GM12878 (cell line): ENCODE measurements around the gene CLDN6. TPM values are rescaled to one million over a fixed set of nuclear protein-coding genes. Genes with fewer than 3 reads are reported as not detected.
A peak's percentile ranks its signal among the peaks of the same experiment; 100 is the strongest.

Experiments used
- ATF3 ChIP-seq: IDR thresholded peaks from 2 replicates; pipeline ENCODE4 v1.6.1; 2011; ENCODE audit warnings: low read depth, mild to moderate bottlenecking, low read length, moderate library complexity, borderline replicate concordance; ENCODE audit errors: extremely low read depth
- ATF7 ChIP-seq: fragments of 450-650 bp; IDR thresholded peaks from 2 replicates; pipeline ENCODE4 v1.6.1; 2016; ENCODE audit warnings: low read depth, mild to moderate bottlenecking
- BRCA1 ChIP-seq: IDR thresholded peaks from 2 replicates; pipeline ENCODE4 v1.6.1; 2011; ENCODE audit warnings: low read depth, low read length, improper control_type of control experiment
- CREM ChIP-seq: IDR thresholded peaks from 2 replicates; pipeline ENCODE4 v1.6.1; 2014; ENCODE audit warnings: antibody characterized with exemption, low read depth
- EGR1 ChIP-seq, 2 experiments: IDR thresholded peaks; 1 replicate in 1 of 2; 2 replicates in 1 of 2; pipeline ENCODE4 v1.6.1; 2011 to 2012; ENCODE audit warnings: low read depth in 2 of 2, low read length in 2 of 2, borderline replicate concordance in 1 of 2, mild to moderate bottlenecking in 1 of 2, moderate library complexity in 1 of 2
- EZH2 ChIP-seq: IDR thresholded peaks from 2 replicates; pipeline ENCODE4 v1.6.1; 2012; ENCODE audit warnings: low read depth, mild to moderate bottlenecking, control low read depth, inconsistent platforms, low read length, borderline replicate concordance; ENCODE audit not compliant: control insufficient read depth
- HDAC2 ChIP-seq: fragments of 200-600 bp; sonication (generic); IDR thresholded peaks from 2 replicates; pipeline ENCODE4 v1.6.1; 2017
- IKZF1 ChIP-seq: fragments of 450-650 bp; conservative IDR thresholded peaks from 2 replicates; pipeline ENCODE4 v1.6.1; 2017; ENCODE audit warnings: antibody characterized with exemption, mild to moderate bottlenecking
- JUNB ChIP-seq: IDR thresholded peaks from 2 replicates; pipeline ENCODE4 v1.6.1; 2016; ENCODE audit warnings: antibody characterized with exemption, mild to moderate bottlenecking
- NBN ChIP-seq: fragments of 450-650 bp; IDR thresholded peaks from 2 replicates; pipeline ENCODE4 v1.6.1; 2016
- NFIC ChIP-seq: IDR thresholded peaks from 2 replicates; pipeline ENCODE4 v1.6.1; 2012; ENCODE audit warnings: low read depth, mild to moderate bottlenecking, inconsistent platforms, low read length, moderate library complexity
- POLR2A ChIP-seq: IDR thresholded peaks from 2 replicates; pipeline ENCODE4 v1.6.1; 2011; ENCODE audit warnings: low read depth, mild to moderate bottlenecking, low read length
- POLR2AphosphoS5 ChIP-seq: IDR thresholded peaks from 2 replicates; pipeline ENCODE4 v1.6.1; 2011; ENCODE audit warnings: mild to moderate bottlenecking, low read length, inconsistent platforms
- PRDM15 ChIP-seq: fragments of 450-650 bp; formaldehyde crosslinking; IDR thresholded peaks from 2 replicates; pipeline ENCODE4 v1.4.0; 2020; ENCODE audit warnings: mild to moderate bottlenecking, moderate library complexity
- RBBP5 ChIP-seq: fragments of 200-600 bp; sonication (generic); conservative IDR thresholded peaks from 2 replicates; pipeline ENCODE4 v1.6.1; 2016
- RCOR1 ChIP-seq: conservative IDR thresholded peaks from 2 replicates; pipeline ENCODE4 v1.6.1; 2012; ENCODE audit warnings: low read depth, low read length, improper control_type of control experiment
- RELA ChIP-seq: fragments of 450-650 bp; IDR thresholded peaks from 2 replicates; pipeline ENCODE4 v1.8.0; 2014; ENCODE audit warnings: borderline replicate concordance; ENCODE audit not compliant: partially characterized antibody
- RUNX3 ChIP-seq: IDR thresholded peaks from 2 replicates; pipeline ENCODE4 v1.6.1; 2012; ENCODE audit warnings: low read length, inconsistent platforms
- SIX5 ChIP-seq: IDR thresholded peaks from 2 replicates; pipeline ENCODE4 v1.6.1; 2011; ENCODE audit warnings: mild to moderate bottlenecking, low read depth, low read length, moderate library complexity; ENCODE audit not compliant: severe bottlenecking
- SMAD5 ChIP-seq: IDR thresholded peaks from 2 replicates; pipeline ENCODE4 v1.6.1; 2016; ENCODE audit warnings: antibody characterized with exemption, low read depth
- SMARCA5 ChIP-seq: fragments of 450-650 bp; IDR thresholded peaks from 2 replicates; pipeline ENCODE4 v1.6.1; 2017; ENCODE audit warnings: mild to moderate bottlenecking
- SPI1 ChIP-seq: IDR thresholded peaks from 2 replicates; pipeline ENCODE4 v1.6.1; 2011; ENCODE audit warnings: low read depth, mild to moderate bottlenecking, low read length, moderate library complexity, borderline replicate concordance; ENCODE audit not compliant: insufficient read depth
- SRF ChIP-seq, 2 experiments: IDR thresholded peaks; 2 replicates each; pipeline ENCODE4 v1.6.1; 2011; ENCODE audit warnings: low read depth in 2 of 2, low read length in 2 of 2, mild to moderate bottlenecking in 1 of 2, moderate library complexity in 1 of 2
- STAT1 ChIP-seq: fragments of 450-650 bp; conservative IDR thresholded peaks from 2 replicates; pipeline ENCODE4 v1.6.1; 2014; ENCODE audit warnings: antibody characterized with exemption, mild to moderate bottlenecking
- SUZ12 ChIP-seq: fragments of 200-600 bp; sonication (generic); IDR thresholded peaks from one replicate; pipeline ENCODE4 v1.6.1; 2018; ENCODE audit warnings: antibody characterized with exemption, mild to moderate bottlenecking; ENCODE audit not compliant: unreplicated experiment
- YY1 ChIP-seq: IDR thresholded peaks from 2 replicates; pipeline ENCODE4 v1.6.1; 2011; ENCODE audit warnings: low read depth, mild to moderate bottlenecking, low read length
- ZBED1 ChIP-seq: IDR thresholded peaks from 2 replicates; pipeline ENCODE4 v1.6.1; 2016; ENCODE audit warnings: borderline replicate concordance
- ZNF24 ChIP-seq: fragments of 450-650 bp; IDR thresholded peaks from 2 replicates; pipeline ENCODE4 v1.6.1; 2017; ENCODE audit warnings: antibody characterized with exemption, mild to moderate bottlenecking
- polyA plus RNA-seq, 11 experiments: library from polyadenylated mRNA; depleted of rRNA in 4 of 11; unstranded in 6 of 11; stranded (reverse) in 5 of 11; fragments of >200 nt; fragmentation: Nextera tagmentation in 4 of 11; fragmentation: Illumina TruSeq in 1 of 11; extraction: Ambion mirVana in 4 of 11; extraction: Trizol in 1 of 11; gene quantifications; 1 replicate in 1 of 11; 2 replicates in 10 of 11; pipeline versions ENCODE4 v1.2.1 to v1.2.3, GENCODE V29; 2011 to 2016; ENCODE audit warnings: inconsistent platforms in 2 of 11, missing spikeins in 2 of 11, low read depth in 1 of 11
- total RNA-seq, 4 experiments: library from RNA; depleted of rRNA in 3 of 4; stranded (reverse); fragments of >200 nt in 3 of 4; fragmentation: Illumina TruSeq in 1 of 4; extraction: Trizol in 1 of 4; gene quantifications; 2 replicates each; pipeline versions ENCODE4 v1.2.1 to v1.2.3, GENCODE V29; 2013 to 2021

CLDN6 gene
- total and polyA plus RNA-seq, 10 of the 15 experiments (the other 5 are each of a cell fraction or from before 2014, with no cell fraction given) = 0.15 to 0.26 (median 0.23) TPM; not detected in 7

- TF ChIP-seq SUZ12 (no peak), SRF (IDR thresholded peaks at IDR 0.05; ENCODE audit: low read depth in 2 of 2, low read length in 2 of 2) (no peak), ZNF24 (no peak), NFIC (no peak), STAT1 (no peak), EZH2 (no peak), EGR1 (IDR thresholded peaks at IDR 0.05; ENCODE audit: borderline replicate concordance in 1 of 2, low read depth in 2 of 2, low read length in 2 of 2) (peak; percentile 80 to 97), SMAD5 (no peak), ATF7 (peak; percentile 35; the same call in 1 of the 2 replicates), SIX5 (no peak), SPI1 (no peak), YY1 (peak; percentile 48), RBBP5 (no peak), CREM (peak; percentile 50), NBN (peak; percentile 92), PRDM15 (CRISPR knock-in tag) (no peak), POLR2A (0 out of 2 replicates have a peak, but pooled peaks have one; percentile 20), RUNX3 (peak; percentile 33; the same call in 1 of the 2 replicates), IKZF1 (peak; percentile 64; the same call in 1 of the 2 replicates), JUNB (no peak), POLR2AphosphoS5 (no peak), SMARCA5 (peak; percentile 25; the same call in 1 of the 2 replicates), ZBED1 (no peak), BRCA1 (no peak), RELA (no peak), ATF3 (no peak), HDAC2 (no peak), RCOR1 (peak; percentile 90; the same call in 1 of the 2 replicates)
These were observed 49.0 kb downstream of the CLDN6 start, which contains the start of gene PAQR4 (continued) for GRCh38 chr16:2968738-2969544.
